GM21529 (cell line): ENCODE measurements around the gene ACR.

Source experiments
- ATAC-seq: cut with Tn5 transposase; IDR thresholded peaks from one replicate; pipeline ENCODE4 v1.9.1; 2021; ENCODE audit not compliant: unreplicated experiment

Gene ACR

DNA sequence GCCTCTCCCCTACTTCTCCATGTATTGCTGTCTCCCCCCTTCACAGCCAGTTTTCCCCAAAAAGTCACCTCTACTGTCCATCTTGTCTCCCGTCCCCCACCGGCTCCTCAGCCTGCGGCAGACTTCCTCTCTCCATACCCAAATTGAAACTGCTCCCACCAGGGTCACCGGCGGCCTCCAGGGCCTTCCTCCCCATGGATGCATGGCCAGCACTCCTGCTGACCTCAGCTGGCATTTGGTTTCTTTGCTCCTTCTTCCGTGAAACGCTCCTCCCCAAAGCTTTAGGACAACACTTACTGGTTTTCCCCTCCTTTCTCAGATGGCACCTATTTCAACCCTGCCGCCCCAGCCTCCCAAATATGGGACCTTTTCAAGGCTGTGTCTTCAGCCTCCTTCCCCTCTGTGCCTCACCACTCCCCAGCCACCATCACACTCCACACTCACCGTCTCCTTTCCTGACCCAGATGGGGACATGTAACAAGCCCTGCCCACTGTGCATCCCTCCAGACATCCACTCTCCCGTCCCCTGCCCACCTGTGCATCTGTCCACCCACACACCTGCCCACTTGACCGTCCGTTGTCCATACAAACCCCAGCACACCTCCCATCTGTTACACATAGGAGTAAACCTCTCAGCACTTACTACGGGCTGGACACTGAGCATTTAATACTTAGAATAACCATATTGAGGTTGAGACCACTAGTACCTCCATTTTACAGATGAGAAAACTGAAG lies 21.5 kb upstream of the ACR start:
- ATAC-seq, result no peak

DNA sequence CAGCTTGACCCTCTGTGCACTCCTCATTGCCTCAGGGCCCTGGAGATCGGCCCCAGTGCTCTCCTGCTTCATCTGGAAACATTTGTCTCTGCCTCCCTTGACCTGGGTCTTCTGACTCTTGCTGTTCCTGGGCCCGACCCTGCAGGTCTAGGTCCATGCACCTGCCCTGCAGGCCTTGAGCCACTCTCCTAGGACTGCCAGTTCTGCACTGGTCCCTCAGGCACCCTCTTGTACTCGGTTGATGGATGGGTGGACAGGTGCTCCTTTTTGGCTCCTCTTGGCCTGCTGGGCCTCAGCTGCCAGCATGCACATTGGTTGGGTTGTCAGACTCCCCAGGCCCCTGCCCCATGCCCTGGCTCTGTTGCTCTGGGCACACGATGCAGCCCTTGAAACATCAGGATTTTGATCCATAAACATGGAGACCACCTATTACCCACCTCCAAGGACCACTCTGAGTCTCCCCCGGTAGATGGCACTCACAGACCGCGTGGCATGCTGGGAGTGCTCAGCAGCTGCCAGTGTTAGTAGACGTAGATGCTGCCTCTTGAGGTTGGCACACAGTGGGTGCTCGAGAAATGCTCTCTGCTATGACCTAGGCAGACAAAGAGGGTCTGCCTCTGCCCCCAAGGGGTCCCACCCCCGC lies 20.2 kb upstream of the ACR start:
- ATAC-seq, result no peak

DNA sequence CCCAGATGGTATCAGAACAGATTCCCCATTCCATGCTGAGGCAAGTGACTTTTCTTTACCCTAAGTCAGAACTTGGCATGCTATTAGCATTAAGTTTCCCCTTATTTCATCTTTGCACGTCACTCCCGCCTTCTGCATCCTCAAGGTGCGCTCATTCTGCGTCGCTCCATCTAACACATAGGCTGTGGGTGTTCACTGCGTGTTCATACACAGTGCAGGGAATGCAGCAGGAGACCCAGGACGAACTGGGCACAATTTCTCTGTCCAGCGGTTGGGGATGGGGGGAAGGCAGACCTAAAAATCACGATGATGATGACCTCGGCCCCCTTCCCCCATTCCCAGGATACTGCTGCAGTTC lies 19.7 kb upstream of the ACR start:
- ATAC-seq, result no peak

DNA sequence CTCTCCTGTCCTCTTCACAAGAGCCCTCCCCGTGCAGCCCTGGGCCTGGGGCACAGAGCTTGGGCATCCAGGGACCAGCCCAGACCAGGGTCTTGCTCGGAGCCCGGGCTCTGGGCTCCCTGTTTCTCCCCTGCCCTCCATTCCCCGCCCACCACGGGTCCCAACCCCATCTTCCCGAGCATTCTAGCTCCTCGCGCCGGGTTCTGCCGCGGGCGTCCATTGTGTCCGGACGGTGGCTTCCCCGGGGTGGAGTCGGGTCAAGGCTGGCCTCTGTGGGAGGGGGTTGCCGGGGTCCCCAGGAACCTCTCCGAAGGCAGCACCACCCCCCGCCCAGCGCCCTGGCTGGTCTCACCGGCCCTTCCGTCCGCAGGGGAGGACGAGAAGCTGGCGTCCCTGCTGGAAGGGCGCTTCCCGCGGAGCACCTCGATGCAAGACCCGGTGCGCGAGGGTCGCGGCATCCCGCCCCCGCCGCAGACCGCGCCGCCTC lies 18.1 kb upstream of the ACR start:
- ATAC-seq, result no peak

DNA sequence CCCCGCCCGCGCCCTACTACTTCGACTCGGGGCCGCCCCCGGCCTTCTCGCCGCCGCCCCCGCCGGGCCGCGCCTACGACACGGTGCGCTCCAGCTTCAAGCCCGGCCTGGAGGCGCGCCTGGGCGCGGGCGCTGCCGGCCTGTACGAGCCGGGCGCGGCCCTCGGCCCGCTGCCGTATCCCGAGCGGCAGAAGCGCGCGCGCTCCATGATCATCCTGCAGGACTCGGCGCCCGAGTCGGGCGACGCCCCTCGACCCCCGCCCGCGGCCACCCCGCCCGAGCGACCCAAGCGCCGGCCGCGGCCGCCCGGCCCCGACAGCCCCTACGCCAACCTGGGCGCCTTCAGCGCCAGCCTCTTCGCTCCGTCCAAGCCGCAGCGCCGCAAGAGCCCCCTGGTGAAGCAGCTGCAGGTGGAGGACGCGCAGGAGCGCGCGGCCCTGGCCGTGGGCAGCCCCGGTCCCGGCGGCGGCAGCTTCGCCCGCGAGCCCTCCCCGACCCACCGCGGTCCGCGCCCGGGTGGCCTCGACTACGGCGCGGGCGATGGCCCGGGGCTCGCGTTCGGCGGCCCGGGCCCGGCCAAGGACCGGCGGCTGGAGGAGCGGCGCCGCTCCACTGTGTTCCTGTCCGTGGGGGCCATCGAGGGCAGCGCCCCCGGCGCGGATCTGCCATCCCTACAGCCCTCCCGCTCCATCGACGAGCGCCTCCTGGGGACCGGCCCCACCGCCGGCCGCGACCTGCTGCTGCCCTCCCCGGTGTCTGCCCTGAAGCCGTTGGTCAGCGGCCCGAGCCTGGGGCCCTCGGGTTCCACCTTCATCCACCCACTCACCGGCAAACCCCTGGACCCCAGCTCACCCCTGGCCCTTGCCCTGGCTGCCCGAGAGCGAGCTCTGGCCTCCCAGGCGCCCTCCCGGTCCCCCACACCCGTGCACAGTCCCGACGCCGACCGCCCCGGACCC lies 17.4 kb upstream of the ACR start:
- ATAC-seq, result no peak

DNA sequence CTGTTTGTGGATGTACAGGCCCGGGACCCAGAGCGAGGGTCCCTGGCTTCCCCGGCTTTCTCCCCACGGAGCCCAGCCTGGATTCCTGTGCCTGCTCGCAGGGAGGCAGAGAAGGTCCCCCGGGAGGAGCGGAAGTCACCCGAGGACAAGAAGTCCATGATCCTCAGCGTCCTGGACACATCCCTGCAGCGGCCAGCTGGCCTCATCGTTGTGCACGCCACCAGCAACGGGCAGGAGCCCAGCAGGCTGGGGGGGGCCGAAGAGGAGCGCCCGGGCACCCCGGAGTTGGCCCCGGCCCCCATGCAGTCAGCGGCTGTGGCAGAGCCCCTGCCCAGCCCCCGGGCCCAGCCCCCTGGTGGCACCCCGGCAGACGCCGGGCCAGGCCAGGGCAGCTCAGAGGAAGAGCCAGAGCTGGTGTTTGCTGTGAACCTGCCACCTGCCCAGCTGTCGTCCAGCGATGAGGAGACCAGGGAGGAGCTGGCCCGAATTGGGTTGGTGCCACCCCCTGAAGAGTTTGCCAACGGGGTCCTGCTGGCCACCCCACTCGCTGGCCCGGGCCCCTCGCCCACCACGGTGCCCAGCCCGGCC lies 16.7 kb upstream of the ACR start:
- no peak for ATAC-seq

DNA sequence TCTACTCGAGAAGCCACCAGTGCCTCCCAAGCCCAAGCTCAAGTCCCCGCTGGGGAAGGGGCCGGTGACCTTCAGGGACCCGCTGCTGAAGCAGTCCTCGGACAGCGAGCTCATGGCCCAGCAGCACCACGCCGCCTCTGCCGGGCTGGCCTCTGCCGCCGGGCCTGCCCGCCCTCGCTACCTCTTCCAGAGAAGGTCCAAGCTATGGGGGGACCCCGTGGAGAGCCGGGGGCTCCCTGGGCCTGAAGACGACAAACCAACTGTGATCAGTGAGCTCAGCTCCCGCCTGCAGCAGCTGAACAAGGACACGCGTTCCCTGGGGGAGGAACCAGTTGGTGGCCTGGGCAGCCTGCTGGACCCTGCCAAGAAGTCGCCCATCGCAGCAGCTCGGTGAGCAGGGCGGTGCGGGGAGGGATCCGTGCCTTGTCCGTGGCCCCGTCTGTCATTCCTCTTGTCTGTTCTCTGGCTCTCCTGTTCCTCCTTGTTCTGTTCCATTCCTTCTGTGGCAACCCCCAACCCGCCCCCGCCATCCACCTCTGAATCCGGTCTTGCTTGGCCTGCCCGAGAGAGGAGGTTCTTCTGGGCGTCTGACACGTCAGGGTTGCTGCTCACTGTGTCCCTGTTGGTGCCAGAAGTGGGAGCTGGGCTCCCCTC lies 15.8 kb upstream of the ACR start:
- ATAC-seq, result no peak

DNA sequence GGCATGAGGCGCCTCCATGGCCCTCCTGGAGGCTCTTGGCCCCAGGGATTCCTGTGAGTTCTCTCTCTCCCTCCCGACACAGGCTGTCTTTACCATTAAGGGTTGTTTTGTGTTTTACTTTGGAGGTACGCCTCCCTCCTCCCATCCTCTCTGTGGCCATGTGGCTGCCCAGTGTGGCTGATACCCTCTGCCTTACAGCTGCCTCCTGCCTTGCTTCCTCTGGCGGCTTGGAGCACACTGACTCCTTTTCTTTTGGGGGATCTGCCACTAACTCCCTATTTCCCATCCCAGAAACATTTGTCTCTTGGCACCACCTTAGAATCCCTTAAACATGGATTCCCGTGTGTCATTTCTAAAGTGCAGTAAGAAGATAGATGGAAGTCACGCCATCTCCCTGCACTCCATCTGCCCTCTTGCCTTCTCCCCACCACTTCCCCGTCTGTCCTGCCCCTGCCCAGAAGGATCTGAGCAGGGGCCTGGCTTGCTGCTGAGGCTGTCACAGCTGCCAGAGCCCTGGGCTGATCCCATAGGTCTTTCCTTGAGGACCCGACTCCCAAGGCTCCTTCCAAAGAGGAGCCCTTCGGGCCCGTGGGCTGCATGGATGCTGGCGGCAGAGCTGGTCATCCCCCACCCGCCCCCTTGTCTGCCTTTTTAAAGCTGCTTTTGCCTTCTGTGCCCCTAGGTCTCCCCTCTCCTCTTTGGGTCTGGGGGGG lies 15.1 kb upstream of the ACR start:
- ATAC-seq, result no peak

DNA sequence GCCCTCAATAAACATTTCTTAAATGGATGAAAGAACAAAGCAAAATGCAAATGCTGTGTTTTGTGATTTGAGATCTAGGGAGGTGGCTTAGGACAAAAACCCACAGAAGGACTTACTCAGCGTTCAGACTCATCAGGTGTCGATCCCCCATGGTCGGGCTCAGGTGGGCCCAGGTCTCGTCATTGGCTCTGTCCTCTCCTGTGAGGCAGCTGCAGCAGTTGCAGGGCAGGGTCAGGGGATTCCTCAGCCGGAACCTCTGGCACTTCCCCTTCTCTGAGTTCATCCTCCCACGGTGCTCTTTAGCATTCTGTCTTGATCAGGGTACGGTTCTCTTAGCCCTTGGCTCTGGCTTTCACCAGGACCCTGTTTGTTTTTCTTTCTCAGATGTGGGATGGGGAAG lies 14.0 kb upstream of the ACR start:
- ATAC-seq, result no peak

DNA sequence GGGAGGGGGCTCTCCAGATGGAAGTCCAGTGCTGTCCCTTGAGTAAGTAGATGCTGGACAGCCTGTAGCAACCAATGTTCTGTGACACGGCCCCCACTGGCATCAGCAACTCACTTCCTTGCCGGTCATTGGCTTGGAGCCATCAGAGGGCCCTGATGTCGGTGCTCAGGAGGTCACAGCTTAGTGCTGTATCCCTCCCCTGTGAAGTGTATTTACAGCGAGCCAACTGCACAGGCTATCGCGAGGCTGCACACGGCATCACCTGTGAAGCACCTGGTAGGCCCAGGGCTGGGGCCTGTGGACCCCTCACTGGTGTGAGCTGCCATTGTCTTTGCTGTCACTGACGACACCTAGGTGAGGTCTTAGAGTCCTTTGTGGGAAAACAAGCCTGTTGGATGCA lies 13.4 kb upstream of the ACR start:
- no peak for ATAC-seq

DNA sequence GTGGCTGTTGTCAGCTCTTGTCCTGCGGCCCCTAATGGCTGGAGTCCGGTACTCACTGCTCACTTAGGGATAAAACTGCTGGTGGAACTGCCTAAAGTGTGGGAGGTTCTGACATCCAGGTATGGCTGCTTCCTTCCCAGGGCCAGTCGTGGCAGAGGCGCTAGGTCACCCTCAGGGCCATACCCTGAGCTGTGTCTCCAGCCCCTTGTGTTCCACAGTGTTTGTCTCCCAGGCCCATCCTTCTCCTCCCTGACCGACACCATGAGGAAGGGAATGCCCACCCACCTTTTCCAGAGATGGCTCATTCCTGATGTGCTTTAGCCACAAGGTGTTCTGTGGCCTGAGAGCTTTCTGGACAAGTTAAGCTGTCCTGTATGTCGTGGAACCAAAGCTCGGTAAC lies 12.4 kb upstream of the ACR start:
- ATAC-seq, result no peak

DNA sequence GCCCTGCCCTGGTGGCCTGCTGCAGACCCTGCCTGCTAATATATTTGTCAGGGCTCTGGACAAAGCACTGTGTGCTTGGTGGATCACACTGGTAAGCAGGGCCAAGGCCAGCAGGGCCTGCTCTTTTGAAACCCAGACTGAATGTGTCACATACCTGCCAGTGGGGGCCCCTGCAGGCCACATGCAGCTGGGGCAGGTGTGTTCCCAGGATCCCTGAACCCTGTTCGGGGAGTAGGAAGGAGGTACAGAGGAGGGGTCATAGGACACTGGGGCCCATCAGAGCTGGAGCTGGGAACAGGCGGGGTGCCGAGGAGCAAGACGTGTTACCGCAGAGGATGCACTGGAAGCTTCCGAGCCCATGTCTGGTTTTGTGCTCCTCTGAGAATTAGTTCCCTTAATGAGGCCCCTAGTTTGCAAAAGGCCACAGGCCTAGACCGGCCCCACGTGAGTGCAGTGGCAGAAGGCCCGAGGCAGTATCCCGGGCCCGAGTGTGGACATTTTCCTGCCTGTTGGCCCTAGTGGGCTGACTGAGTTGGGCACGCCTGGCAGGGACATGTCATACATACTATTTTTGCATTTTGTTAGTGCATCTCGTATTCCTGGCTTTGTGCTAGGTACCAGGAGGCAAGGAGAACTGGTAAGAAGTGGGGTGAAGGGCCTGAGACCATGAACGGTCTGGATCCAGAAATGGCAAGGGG lies 11.2 kb upstream of the ACR start:
- no peak for ATAC-seq

DNA sequence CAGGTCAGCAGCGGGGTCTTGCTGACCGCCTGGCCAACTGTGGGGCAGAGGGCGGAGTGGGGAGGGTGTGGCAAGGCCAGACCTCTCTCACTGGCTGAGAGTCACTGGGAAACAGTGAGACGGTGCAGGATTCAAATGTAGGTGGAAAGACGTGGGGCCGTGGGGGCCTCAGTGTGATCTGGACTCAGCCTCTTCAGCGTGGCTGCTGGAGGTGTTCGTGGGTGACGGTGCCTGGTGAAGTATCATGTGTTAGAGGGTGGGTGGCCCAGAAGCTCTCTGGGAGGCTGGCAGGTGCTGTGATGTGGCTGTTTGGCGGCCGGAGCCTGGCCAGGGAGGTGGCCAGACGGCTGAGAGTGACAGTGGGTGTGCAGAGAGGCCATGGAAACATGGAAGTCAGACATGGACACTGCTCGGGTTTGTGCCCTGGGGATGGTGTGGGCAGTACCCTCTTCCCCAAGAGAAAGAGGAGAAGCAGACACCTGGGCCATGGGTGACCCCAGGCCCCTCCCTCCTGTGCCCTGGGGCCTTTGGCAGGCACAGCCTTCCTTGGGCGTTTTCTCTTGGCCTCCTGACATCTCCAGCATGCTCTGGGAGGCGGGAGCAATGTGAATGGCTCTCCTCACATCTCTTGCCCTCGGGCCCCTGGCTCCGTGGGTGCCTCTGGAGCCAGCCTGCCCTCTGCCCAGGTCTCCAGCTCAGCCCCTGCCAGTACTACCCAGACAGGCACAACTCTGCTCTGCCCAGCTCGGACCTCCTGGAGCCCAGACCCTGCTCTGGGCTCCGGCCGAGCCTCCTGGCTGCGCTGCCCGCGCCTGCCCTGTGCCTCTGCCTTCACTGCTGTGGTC lies 10.1 kb upstream of the ACR start:
- no peak for ATAC-seq

DNA sequence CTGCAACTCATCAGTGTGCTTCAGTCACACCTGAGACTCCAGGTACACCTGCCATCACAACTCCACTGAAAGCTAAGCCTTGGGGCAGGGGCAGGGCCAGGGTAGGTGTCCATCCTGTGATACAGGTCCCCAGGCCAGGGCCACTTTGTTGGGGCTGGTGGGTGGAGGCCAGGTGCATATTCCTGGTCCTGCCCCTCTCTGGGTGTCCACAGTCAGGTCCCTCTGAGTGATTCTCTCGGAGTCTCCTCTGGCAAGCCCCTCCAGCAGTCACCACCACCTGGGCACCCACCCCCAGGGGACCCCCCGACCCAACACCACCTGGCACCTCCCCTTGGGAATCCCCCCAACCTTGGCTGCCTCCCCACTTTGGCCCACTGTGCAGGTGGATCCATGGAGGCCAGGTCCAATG lies 9.5 kb upstream of the ACR start:
- no peak for ATAC-seq

DNA sequence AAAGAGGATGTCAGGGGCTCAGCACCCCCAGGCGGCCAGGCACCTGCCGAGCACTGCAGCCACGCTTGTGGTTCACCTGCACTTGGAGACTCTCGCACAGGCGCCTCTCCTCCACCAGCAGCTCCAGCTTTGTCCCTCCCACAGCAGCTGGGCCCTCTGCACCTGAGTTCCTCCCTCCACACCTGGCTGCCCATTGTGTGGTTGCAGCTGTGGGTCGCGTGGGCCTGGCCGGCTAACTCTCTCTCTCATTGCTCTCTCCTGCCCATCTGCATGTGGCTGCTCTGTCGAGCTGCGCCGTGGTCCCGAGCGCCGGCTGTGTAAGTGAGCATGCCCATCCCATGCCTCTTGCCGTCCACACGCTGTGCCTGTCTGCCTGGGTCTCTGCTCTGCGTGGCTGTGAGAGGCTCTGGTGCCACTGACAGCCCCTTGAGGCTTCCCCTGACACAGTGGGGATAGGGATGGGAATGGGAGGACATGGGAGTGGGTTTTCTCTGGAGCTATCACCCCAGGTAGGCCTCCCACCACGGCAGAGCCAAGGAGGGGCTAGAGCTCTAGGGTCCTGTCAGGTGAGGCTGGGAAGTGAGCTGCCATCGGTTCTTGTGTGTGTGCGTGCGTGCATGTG lies 8.5 kb upstream of the ACR start:
- no peak for ATAC-seq

DNA sequence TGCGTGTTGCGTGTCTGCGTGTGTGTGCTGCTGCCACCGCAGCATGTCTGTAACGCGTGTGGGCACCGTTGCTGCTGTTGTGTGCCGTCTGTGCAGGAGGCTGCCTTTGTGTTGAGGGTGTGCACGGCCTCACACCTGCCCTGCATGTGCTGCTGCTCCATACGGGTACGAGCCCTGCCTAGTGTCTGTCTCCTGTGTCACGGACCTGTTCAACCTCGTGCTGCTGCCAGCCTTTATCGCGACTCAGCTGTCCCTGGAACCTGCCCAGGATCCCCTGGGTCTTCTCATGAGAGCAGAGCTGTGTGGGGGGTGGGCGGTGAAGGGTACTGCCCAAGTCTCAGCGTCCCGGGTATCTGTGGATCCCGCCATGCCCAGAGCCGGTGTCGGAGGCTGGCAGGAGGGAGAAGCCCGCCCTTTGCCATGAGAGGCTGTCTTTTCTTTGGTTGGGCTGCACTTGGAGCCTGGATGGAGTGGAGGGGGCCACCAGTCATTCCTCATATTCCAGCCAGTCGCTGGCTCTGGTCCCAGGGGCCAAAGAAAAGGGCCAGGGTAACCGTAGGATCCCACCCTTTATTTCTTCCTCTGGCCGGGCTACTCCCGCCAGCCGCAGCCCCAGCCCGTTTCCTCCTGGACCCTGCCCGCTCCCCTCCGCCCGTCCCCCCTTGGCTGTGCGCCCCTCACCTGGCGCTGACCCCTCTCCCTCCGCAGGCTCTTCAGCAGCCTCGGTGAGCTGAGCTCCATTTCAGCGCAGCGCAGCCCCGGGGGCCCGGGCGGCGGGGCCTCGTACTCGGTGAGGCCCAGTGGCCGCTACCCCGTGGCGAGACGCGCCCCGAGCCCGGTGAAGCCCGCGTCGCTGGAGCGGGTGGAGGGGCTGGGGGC lies 7.8 kb upstream of the ACR start:
- no peak for ATAC-seq

DNA sequence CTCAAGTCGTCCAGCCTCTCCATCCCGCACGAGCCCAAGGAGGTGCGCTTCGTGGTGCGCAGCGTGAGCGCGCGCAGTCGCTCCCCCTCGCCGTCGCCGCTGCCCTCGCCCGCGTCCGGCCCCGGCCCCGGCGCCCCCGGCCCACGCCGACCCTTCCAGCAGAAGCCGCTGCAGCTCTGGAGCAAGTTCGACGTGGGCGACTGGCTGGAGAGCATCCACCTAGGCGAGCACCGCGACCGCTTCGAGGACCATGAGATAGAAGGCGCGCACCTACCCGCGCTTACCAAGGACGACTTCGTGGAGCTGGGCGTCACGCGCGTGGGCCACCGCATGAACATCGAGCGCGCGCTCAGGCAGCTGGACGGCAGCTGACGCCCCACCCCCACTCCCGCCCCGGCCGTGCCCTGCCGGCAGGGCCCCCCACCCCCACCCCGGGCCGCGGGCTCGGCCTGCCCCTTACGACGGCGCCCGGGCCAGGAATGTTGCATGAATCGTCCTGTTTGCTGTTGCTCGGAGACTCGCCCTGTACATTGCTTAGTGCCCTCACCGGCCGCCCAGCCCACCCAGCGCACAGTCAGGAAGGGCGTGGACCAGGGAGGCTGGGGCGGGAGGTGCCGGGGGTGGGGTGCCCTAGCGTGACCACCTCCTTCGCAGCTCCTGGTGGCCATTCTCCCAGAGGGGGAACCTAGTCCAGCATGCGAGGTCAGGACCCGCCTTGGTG lies 6.9 kb upstream of the ACR start:
- no peak for ATAC-seq
